Fibroblast of the conjunctiva (primary cell): Measurements from ENCODE around the gene SH2D1B.

ENCODE experiments used
- DNase-seq: peaks from one replicate; pipeline ENCODE4 v3.0.0-alpha.2; 2010; ENCODE audit warnings: low read depth

Gene SH2D1B

DNA sequence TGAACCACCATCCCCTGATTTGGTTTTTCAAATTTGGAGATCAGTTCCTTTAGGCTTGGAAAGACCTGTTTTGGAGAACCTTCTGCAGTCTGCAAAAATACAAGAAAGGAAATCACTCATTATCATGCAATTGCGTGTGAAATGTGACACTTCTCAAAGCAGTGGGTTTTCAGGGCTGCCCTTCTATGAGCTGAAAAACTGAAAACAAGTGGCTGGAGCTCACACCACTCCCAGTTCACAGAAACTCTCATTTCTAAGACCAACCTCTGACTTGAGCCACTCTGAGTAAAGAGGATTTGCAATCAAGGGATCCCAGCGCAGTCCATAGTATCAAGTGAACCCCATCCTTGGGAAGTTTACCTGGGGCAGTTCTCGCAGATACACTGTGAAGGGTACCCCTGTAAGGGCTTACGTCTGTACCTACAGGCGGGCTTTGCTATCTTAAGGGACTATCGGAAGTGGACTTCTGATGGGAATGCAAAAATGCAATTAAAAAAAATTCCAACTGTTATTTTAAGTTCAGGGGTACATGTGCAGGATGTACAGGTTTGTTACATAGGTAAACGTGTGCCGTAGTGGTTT lies 12.8 kb downstream of the SH2D1B start:
- DNase-seq, result no peak

- no peak for DNase-seq
Measured at GRCh38 chr1:162397943-162398560, 13.9 kb downstream of the SH2D1B start.

DNA sequence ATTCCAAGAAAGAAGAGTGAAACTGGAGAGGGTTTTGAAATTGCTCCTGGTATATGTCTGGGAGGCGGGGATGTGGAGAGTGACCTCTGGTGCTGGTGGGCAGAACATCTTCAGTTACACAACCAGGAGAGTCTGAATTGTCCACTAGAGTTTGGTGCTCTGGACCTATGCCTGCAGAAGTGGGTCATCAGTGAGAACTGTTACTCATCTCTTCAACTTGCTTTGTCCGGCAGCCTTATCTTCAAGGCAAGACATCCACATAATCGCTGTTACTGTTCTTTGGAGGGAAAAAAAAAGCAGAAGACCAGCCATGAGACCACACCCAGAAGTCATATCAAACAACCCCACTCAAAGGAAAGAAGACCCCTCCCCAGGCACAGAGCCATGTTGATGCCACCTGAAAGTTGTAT lies 14.9 kb downstream of the SH2D1B start:
- DNase-seq, result peak; percentile 29

DNA sequence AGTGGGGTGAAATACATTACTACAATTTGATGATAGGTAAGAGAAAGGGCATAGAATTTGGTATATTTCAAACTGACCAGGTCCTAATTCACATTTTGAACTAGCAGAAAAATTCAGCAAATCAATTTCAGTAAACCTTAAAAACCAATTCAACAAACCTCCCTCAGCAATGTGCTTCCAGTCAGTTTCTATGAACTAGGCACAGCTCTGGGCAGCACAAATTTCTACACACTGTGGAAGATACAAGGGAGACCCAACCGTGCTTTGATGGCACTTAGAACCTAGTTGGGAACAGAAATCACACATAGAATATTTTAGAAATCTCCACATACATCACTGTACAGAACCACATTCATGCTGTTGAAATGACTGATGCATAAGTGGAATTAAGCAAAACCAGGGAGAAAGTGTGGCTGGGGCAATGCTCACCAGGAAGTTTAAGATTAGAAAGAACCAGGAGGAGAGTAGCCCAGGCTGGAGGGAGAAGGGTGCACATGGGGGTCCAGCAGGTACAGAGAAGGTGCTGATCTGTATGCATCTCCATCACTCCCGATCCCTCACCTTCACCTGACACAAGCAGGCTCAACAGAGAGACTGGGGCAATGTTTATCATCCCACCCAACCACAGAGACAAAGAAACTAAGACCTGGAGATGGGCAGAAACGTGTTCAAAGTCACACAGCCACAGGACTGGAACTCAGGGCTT lies 15.6 kb downstream of the SH2D1B start:
- DNase-seq, result no peak

DNA sequence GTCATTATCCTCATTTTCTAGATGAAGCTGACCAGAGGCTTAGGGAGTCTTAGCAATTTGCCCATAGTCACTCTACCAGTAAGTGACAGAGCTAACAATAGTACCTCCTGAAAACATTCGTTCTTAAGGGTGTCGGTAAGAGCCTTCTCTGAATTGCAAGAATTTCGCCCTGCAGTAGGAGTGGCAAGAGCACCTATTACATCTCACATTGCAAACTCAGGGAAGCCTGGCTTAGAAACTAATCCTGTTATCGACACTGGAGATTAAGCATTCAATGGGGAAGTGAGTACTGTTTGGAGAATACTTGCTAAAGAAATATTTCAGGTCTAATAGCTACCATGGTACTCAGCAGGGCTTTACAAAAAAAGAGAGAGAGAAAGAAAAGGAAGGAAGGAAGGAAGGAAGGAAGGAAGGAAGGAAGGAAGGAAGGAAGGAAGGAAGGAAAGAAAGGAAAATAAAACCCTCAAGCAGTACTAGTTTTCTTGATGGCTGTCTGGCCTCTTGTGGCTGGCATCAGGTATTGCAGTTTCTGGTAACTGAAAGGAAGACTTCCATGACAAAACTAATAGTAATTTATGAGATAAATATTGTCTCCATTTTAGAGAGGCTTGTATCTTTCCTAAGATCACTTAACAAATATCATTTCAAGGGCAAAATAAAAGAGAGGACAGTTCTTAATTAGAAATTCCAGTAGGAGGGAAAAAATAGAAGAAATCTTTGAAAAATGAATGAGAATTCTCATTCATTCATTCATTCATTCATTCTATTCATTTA lies 20.0 kb downstream of the SH2D1B start:
- peak; percentile 51 for DNase-seq

- DNase-seq, result no peak
Measured at GRCh38 chr1:162390396-162391185, 21.3 kb downstream of the SH2D1B start.

- no peak for DNase-seq
Measured at GRCh38 chr1:162389971-162390370, 22.0 kb downstream of the SH2D1B start.

DNA sequence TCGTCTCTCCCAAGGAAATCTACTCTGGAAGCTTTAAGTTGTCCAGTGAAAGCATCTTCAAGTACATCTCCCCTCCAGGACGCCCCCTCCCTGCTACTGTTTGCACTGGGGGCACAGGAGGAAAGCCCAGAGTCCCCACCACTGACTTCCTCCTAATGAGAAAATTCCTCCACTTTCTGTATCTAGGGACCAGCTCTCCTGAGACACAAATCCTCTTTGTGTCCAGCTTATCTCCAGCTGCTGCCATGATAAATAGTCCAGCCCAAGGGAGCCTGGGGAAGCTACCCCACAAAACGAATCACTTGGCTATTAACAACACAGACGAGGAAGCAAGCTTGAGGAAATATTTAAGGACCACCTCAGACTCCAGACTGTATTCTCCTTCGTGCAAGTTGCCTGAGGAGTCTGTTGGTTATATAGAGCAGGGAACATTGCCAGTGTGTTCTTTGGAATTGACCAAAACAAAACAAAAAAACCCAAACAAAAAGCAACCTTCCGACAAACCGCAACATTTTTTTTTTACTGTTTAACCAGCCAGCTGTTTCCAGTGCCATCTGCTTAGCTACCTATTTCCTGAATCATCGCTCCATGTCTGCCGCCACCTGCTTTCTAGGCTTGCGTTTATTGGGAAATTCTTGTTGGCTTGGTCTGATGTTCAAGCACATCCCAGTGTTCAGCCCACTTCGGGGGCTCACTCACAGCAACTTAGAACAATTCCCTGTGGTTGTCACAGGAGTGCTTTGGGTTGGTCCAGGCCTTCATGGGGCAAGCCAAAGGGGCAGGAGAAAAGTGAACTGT lies 22.7 kb downstream of the SH2D1B start:
- DNase-seq, result peak; percentile 28

- DNase-seq, result no peak
Measured at GRCh38 chr1:162388615-162389014, 23.3 kb downstream of the SH2D1B start.

DNA sequence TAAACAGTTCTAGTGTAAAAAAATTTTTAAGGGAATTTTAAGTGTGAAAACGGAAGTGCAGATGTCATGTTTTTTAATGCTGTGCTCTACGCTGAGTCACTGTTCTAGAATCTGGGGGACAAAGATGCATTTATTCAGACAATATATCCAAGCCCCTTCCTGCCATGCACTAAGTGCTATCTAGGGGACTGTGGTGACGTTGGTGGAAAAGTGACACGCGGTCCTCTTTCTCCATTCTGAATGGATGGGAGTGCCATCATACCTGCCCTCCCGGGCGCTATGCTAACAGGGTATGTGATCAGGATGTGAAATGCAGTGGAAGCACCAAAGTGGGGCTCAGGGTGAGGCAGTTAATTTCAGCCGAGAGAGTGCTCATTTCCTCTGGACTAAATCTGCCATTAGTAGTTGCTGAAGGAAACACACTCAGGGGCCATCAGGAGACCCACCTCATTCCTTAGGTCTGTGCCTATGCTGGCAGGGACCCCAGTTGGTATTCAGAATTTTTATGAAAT lies 23.8 kb downstream of the SH2D1B start:
- DNase-seq, result no peak

DNA sequence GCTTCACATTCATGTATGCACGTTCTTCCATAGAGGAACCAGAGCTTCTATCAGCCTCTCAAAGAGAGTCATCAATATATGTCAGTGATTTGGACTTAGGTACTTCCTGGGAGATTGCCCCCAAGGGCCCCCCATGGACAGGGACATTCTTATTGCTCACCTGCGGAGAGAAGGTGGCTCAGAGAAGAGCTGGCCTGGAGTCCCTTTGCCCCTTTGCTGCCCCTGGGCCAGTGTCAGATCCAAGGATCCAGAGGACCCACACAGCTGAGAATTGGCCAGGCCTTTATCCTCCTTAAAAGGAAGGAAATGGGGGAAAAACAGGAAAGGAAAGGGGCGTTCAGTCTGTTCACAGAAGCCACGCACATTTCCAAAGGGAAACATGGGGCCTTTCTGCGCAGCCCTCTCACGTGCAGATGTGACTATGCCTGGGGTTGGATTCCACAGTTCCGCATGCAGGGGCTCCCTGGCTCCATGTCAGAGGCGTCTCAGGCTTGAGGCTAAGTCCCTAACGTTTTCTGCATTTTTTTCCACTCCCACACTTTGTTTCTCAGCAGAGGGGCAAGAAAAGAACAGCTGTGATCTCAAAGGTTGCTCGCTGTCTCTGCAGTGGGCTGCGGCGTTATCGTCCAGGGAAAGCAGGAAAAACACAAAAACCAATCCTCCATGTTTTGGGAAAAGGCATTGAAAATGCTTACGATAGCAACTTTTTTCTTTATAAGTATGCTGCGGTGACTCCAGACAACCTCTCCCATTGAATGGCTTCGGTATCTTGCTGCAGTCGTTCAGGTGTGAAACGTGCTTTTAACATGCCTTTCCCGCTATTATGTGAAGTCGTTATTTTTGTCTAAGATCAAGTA lies 24.5 kb downstream of the SH2D1B start:
- DNase-seq, result no peak

GRCh38 chr1:162386292-162387225 lies 25.4 kb downstream of the SH2D1B start:
- DNase-seq, result no peak

DNA sequence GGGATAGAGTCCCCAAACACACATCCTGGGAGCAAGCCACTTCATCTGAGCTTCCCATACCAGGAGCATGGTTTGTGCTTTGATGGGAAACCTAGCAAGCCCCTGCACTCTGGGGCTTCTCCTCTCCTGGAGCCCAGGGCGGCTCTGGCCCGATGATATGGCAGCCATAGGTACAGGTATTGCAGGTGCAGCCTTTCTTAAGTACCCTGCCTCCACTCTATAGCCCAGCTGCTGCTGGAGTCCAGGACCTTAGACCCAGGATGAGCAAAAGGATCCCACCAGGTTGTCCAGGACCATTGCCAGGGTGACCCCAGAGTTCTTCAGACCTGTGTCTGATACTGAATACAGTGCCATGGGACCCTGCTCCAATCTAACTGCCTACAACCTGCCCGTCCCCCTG lies 26.2 kb downstream of the SH2D1B start:
- DNase-seq, result no peak

DNA sequence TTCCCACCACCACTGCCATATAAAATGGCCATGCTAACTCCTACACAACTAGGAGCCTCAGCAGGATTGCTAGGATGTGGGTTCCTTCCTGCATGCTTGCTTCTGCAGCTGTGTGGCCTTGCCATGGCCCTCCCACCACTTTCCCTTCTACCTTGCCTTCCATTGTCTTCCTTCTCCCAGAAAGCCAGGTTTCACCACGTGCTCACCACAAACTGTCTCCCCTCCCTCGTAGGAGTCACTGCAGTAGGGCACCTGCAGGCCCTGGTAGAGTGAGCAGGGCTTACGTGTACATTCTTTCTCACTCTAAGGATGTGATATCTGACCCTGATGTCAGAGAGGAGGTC lies 26.7 kb downstream of the SH2D1B start:
- no peak for DNase-seq

- no peak for DNase-seq
Measured at GRCh38 chr1:162384601-162385279, 27.2 kb downstream of the SH2D1B start.

DNA sequence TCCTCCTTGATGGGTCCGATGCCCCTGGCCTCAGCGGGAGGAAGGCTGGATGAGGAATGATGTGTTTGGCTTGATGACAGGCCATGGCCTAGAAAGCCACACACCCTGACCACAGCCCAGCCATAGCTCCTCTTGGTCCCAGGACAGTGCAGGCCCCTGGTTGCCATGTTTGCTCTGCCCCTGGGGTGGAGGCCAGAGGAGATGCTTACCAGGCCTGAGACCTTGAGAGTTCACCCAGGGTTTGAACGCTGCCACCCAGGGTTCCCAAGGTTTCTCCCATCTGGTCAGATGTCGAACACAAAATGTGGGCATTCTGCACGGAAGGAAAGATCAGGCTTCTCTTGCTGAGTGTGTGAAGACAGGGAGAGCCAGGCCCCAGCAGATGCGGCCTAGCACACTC lies 27.8 kb downstream of the SH2D1B start:
- DNase-seq, result no peak

- DNase-seq, result no peak
Measured at GRCh38 chr1:162383516-162383915, 28.4 kb downstream of the SH2D1B start.

DNA sequence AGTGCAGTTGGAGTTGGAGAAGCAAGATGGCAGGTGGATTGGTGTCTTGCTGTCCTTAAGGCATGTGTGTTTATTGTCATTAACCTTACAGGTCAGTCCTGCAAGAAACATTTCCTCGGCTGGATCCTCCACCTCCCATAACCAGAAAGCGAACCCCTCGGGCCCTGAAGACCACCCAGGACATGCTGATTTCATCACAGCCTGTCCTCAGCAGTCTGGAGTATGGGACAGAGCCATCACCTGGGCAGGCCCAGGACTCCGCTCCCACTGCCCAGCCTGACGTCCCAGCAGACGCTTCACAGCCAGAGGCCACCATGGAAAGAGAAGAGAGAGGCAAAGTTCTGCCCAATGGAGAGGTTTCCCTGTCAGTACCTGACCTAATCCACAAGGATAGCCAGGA lies 28.8 kb downstream of the SH2D1B start:
- DNase-seq, result no peak
